H9 (cell line): Measurements from ENCODE around the gene YPEL1. TPM values are rescaled to one million over a fixed set of nuclear protein-coding genes. Genes with fewer than 3 reads are reported as not detected.

ENCODE experiments used
- DNase-seq: peaks from one replicate; pipeline ENCODE4 v3.0.0-alpha.2; 2017
- H2AFZ ChIP-seq: one replicate; pipeline ENCODE4 v1.6.1; 2013; ENCODE audit warnings: mild to moderate bottlenecking, low read length, control low read depth, moderate library complexity
- H2AK5ac ChIP-seq: 2 replicates; pipeline ENCODE4 v1.6.1; 2013; ENCODE audit warnings: low read length, control low read depth, mixed read lengths; ENCODE audit not compliant: insufficient read length
- H2BK120ac ChIP-seq: one replicate; pipeline ENCODE4 v1.6.1; 2013; ENCODE audit warnings: low read depth, mild to moderate bottlenecking, low read length, control low read depth, inconsistent platforms; ENCODE audit not compliant: poor library complexity, severe bottlenecking
- H2BK12ac ChIP-seq: 2 replicates; pipeline ENCODE4 v1.6.1; 2013; ENCODE audit warnings: low read length, control low read depth, mixed read lengths, low read depth; ENCODE audit not compliant: insufficient read length
- H2BK15ac ChIP-seq: 2 replicates; pipeline ENCODE4 v1.6.1; 2013; ENCODE audit warnings: low read depth, low read length, control low read depth
- H2BK20ac ChIP-seq: one replicate; pipeline ENCODE4 v1.6.1; 2013; ENCODE audit warnings: low read depth, mild to moderate bottlenecking, low read length, control low read depth, inconsistent platforms; ENCODE audit not compliant: poor library complexity, severe bottlenecking
- H2BK5ac ChIP-seq: 2 replicates; pipeline ENCODE4 v1.6.1; 2013; ENCODE audit warnings: low read length, control low read depth, mixed read lengths; ENCODE audit not compliant: insufficient read length
- H3K14ac ChIP-seq: 2 replicates; pipeline ENCODE4 v1.6.1; 2013; ENCODE audit warnings: low read length, control low read depth; ENCODE audit not compliant: insufficient read depth
- H3K18ac ChIP-seq: 2 replicates; pipeline ENCODE4 v1.6.1; 2013; ENCODE audit warnings: low read depth, mild to moderate bottlenecking, mixed read lengths, low read length, control low read depth; ENCODE audit not compliant: insufficient read length
- H3K23ac ChIP-seq: 2 replicates; pipeline ENCODE4 v1.6.1; 2013; ENCODE audit warnings: low read length, control low read depth, mixed read lengths, low read depth; ENCODE audit not compliant: insufficient read length
- H3K23me2 ChIP-seq: 2 replicates; pipeline ENCODE4 v1.6.1; 2013; ENCODE audit warnings: low read depth, mild to moderate bottlenecking, mixed read lengths, low read length, control low read depth; ENCODE audit not compliant: insufficient read length, poor library complexity, severe bottlenecking
- H3K27ac ChIP-seq: 2 replicates; pipeline ENCODE4 v1.5.1; 2013; ENCODE audit warnings: low read length, control low read depth, mixed read lengths, low read depth; ENCODE audit not compliant: insufficient read length
- H3K27me3 ChIP-seq: 2 replicates; pipeline ENCODE4 v1.6.1; 2013; ENCODE audit warnings: low read length, control low read depth, inconsistent platforms; ENCODE audit not compliant: insufficient read depth
- H3K4ac ChIP-seq: 2 replicates; pipeline ENCODE4 v1.6.1; 2013; ENCODE audit warnings: low read depth, mild to moderate bottlenecking, control low read depth, inconsistent platforms, low read length, moderate library complexity
- H3K4me1 ChIP-seq: 2 replicates; pipeline ENCODE4 v1.6.1; 2013; ENCODE audit warnings: low read length, control low read depth, inconsistent platforms; ENCODE audit not compliant: insufficient read depth
- H3K4me2 ChIP-seq: 2 replicates; pipeline ENCODE4 v1.6.1; 2013; ENCODE audit warnings: low read length, control low read depth, mixed read lengths; ENCODE audit not compliant: insufficient read length, insufficient read depth
- H3K56ac ChIP-seq: 2 replicates; pipeline ENCODE4 v1.6.1; 2013; ENCODE audit warnings: low read depth, mild to moderate bottlenecking, mixed read lengths, low read length, control low read depth; ENCODE audit not compliant: insufficient read length
- H3K79me1 ChIP-seq: 2 replicates; pipeline ENCODE4 v1.6.1; 2013; ENCODE audit warnings: low read depth, mild to moderate bottlenecking, moderate library complexity, low read length, control low read depth, inconsistent platforms; ENCODE audit not compliant: insufficient read depth, poor library complexity, severe bottlenecking
- H3K79me2 ChIP-seq: 2 replicates; pipeline ENCODE4 v1.6.1; 2013; ENCODE audit warnings: low read length, control low read depth, inconsistent platforms; ENCODE audit not compliant: insufficient read depth
- H3K9ac ChIP-seq: 2 replicates; pipeline ENCODE4 v1.6.1; 2013; ENCODE audit warnings: low read length, control low read depth, mixed read lengths; ENCODE audit not compliant: insufficient read length; ENCODE audit errors: extremely low read depth
- H3K9me3 ChIP-seq: one replicate; pipeline ENCODE4 v1.6.1; 2013; ENCODE audit warnings: low read depth, low read length, inconsistent platforms; ENCODE audit not compliant: control insufficient read depth
- H3T11ph ChIP-seq: one replicate; pipeline ENCODE4 v1.6.1; 2013; ENCODE audit warnings: mild to moderate bottlenecking, low read length, control low read depth, inconsistent platforms
- H4K20me1 ChIP-seq: one replicate; pipeline ENCODE4 v1.6.1; 2013; ENCODE audit not compliant: control insufficient read depth, insufficient read length, insufficient read depth
- H4K5ac ChIP-seq: 2 replicates; pipeline ENCODE4 v1.6.1; 2013; ENCODE audit warnings: low read depth, mild to moderate bottlenecking, mixed read lengths, low read length, control low read depth; ENCODE audit not compliant: insufficient read length
- H4K8ac ChIP-seq: replicated peaks from 2 replicates; pipeline ENCODE4 v1.6.1; 2013; ENCODE audit warnings: low read length, control low read depth, mixed read lengths, low read depth; ENCODE audit not compliant: insufficient read length
- H4K91ac ChIP-seq: 2 replicates; pipeline ENCODE4 v1.6.1; 2013; ENCODE audit warnings: low read depth, mild to moderate bottlenecking, moderate library complexity, mixed read lengths, low read length, control low read depth; ENCODE audit not compliant: insufficient read length
- H3K27ac Mint-ChIP-seq, 3 experiments: 2 replicates in 2 of 3; 3 replicates in 1 of 3; pipeline ENCODE4 v1.8.0; 2020 to 2021; ENCODE audit warnings: mixed read lengths in 3 of 3, mild to moderate bottlenecking in 1 of 3, moderate library complexity in 1 of 3
- H3K27me3 Mint-ChIP-seq: 2 replicates; pipeline ENCODE4 v1.8.0; 2021; ENCODE audit warnings: low read depth, mild to moderate bottlenecking, moderate library complexity, mixed read lengths
- H3K36me3 Mint-ChIP-seq, 3 experiments: 2 replicates in 2 of 3; 3 replicates in 1 of 3; pipeline ENCODE4 v1.8.0; 2020 to 2021; ENCODE audit warnings: low read depth in 3 of 3, mixed read lengths in 3 of 3; ENCODE audit not compliant: insufficient read depth in 1 of 3
- H3K4me1 Mint-ChIP-seq, 2 experiments: 2 replicates each; pipeline ENCODE4 v1.8.0; 2020; ENCODE audit warnings: mixed read lengths in 2 of 2
- H3K4me3 Mint-ChIP-seq, 2 experiments: 2 replicates in 1 of 2; 3 replicates in 1 of 2; pipeline ENCODE4 v1.8.0; 2020 to 2021; ENCODE audit warnings: mild to moderate bottlenecking in 2 of 2, mixed read lengths in 2 of 2, moderate library complexity in 1 of 2
- H3K9me3 Mint-ChIP-seq, 2 experiments: 2 replicates in 1 of 2; 3 replicates in 1 of 2; pipeline ENCODE4 v1.8.0; 2020; ENCODE audit warnings: mild to moderate bottlenecking in 2 of 2, mixed read lengths in 2 of 2, moderate library complexity in 1 of 2
- WGBS: extraction: QIAGEN DNeasy Blood & Tissue Kit; methylation state at CpG from one replicate; pipeline ENCODE4 v1.1.7; 2013; ENCODE audit warnings: missing lambda C conversion rate, low lambda C conversion rate, mixed read lengths; ENCODE audit not compliant: insufficient read length; ENCODE audit errors: extremely low coverage; 5-methylcytosine and 5-hydroxymethylcytosine counted together
- total RNA-seq: library from RNA; stranded (reverse); gene quantifications from 2 replicates; pipeline ENCODE4 v1.2.1, GENCODE V29; 2021
- TF ChIP-seq, protein P1 (sequence below): fragments of 200-600 bp; sonication (generic); conservative IDR thresholded peaks from 3 replicates; pipeline ENCODE4 v1.8.0; 2021; ENCODE audit warnings: antibody characterized with exemption, mild to moderate bottlenecking

YPEL1 gene
- total RNA-seq, 1 experiment from 2014 or later: 5.4 TPM

DNA sequence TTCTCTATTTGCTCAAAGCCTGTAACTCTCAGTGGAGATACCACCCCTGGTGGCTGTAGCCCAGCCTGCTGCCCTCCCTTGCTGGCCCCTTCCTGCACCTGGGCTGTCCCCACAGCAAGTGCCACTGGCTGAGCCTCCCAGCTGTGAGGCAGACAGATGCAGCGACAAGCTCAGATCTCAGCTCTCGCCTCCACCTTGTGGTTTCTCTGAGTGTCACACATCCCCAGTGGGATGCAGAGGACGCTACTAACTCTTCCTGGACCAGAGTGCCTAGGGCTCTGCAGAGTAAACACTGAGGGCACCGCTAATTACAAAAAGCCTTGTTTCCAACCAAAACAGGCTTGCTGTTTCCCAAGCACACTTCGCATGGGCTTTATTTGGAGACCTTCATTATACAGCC is 8.9 kb downstream of the YPEL1 start:
- H3K4ac ChIP-seq: no peak overlapping the region
- no peak overlapping the region for H3K27ac Mint-ChIP-seq
- no peaks in the 10 kb centered on the region; the same call in none of the 2 replicates for H3K27me3 Mint-ChIP-seq
- H3K9me3 Mint-ChIP-seq: no peaks in the 10 kb centered on the region
- no peak overlapping the region for H2BK5ac ChIP-seq
- H2AK5ac ChIP-seq: no peak overlapping the region
- WGBS: no CpG with 5 or more reads among the region's 5 CpGs
- H4K5ac ChIP-seq: no peak overlapping the region
- DNase-seq: peak; percentile 89
- no peaks in the 10 kb centered on the region for H3K23me2 ChIP-seq
- H2AFZ ChIP-seq: no peak overlapping the region
- no peak overlapping the region for H4K8ac ChIP-seq
- 0 out of 5 replicates have a peak overlapping the region, but pooled peaks of 1 of the 2 experiments have one; percentile 22 for H3K4me3 Mint-ChIP-seq
- no peak overlapping the region for H4K91ac ChIP-seq
- H3K4me1 ChIP-seq: no peaks in the 10 kb centered on the region
- no peak overlapping the region for H3K23ac ChIP-seq
- no peak overlapping the region for H3K14ac ChIP-seq
- peaks cover 9 to 11% of the 10 kb centered on the region in 2 experiments for H3K4me1 Mint-ChIP-seq
- no peak overlapping the region for H3K27ac ChIP-seq
- no peak overlapping the region for H3K56ac ChIP-seq
- no peaks in the 10 kb centered on the region for H3K79me1 ChIP-seq
- no peak overlapping the region for H2BK20ac ChIP-seq
- H3K27me3 ChIP-seq: no peaks in the 10 kb centered on the region
- no peak overlapping the region for H2BK12ac ChIP-seq
- no peaks in the 10 kb centered on the region for H4K20me1 ChIP-seq
- no peaks in the 10 kb centered on the region for H3K79me2 ChIP-seq
- H3T11ph ChIP-seq: no peak overlapping the region
- TF ChIP-seq, protein P1, sequence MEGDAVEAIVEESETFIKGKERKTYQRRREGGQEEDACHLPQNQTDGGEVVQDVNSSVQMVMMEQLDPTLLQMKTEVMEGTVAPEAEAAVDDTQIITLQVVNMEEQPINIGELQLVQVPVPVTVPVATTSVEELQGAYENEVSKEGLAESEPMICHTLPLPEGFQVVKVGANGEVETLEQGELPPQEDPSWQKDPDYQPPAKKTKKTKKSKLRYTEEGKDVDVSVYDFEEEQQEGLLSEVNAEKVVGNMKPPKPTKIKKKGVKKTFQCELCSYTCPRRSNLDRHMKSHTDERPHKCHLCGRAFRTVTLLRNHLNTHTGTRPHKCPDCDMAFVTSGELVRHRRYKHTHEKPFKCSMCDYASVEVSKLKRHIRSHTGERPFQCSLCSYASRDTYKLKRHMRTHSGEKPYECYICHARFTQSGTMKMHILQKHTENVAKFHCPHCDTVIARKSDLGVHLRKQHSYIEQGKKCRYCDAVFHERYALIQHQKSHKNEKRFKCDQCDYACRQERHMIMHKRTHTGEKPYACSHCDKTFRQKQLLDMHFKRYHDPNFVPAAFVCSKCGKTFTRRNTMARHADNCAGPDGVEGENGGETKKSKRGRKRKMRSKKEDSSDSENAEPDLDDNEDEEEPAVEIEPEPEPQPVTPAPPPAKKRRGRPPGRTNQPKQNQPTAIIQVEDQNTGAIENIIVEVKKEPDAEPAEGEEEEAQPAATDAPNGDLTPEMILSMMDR: peak; percentile 70
- no peak overlapping the region for H3K18ac ChIP-seq
- no peak overlapping the region for H3K9ac ChIP-seq
- no peak overlapping the region for H2BK15ac ChIP-seq
- H3K36me3 Mint-ChIP-seq: peaks cover 0 to 7% (median 4%) of the 10 kb centered on the region in 3 experiments; a peak in 5 of 7 replicates
- no peak overlapping the region for H3K4me2 ChIP-seq
- H2BK120ac ChIP-seq: no peak overlapping the region
- no peaks in the 10 kb centered on the region for H3K9me3 ChIP-seq
